Stomach (tissue), 9 donors: ENCODE results near the gene MREG. TPM values are rescaled to one million over a fixed set of nuclear protein-coding genes. Genes with fewer than 3 reads are reported as not detected.

Experiments used
- DNase-seq, 2 donors: peaks; one replicate each; pipeline versions ENCODE4 v3.0.0 to v3.0.0-alpha.2; 2013 to 2019
- H3K27ac ChIP-seq, 5 donors: fragments of 200-600 bp in 4 of 5; sonication (generic) in 4 of 5; one replicate each; pipeline ENCODE4 v1.5.1; 2013 to 2019; ENCODE audit warnings: mild to moderate bottlenecking in 1 of 5, moderate library complexity in 1 of 5
- H3K27me3 ChIP-seq, 3 donors: fragments of 200-600 bp; sonication (generic); one replicate each; pipeline ENCODE4 v1.5.1; 2017 to 2019; ENCODE audit warnings: mixed run types in 1 of 3
- H3K36me3 ChIP-seq, 4 donors: fragments of 200-600 bp; sonication (generic); 1 replicate in 3 of 4; 2 replicates in 1 of 4; pipeline ENCODE4 v1.5.1; 2016 to 2019
- H3K4me1 ChIP-seq, 4 donors: fragments of 200-600 bp; sonication (generic); one replicate each; pipeline ENCODE4 v1.5.1; 2016 to 2019
- H3K4me3 ChIP-seq, 4 donors: fragments of 200-600 bp; sonication (generic) in 3 of 4; one replicate each; pipeline ENCODE4 v1.5.1; 2016 to 2019; ENCODE audit warnings: mild to moderate bottlenecking in 1 of 4
- H3K9me3 ChIP-seq, 4 donors: fragments of 200-600 bp; sonication (generic); one replicate each; pipeline ENCODE4 v1.5.1; 2016 to 2019
- EP300 ChIP-seq: sonication (generic); formaldehyde crosslinking; IDR thresholded peaks from one replicate; pipeline ENCODE4 v1.6.1; 2017; ENCODE audit warnings: antibody characterized with exemption
- POLR2A ChIP-seq, 4 donors: fragments of 450-650 bp; IDR thresholded peaks; one replicate each; pipeline ENCODE4 v1.6.1; 2016; ENCODE audit warnings: antibody characterized with exemption in 4 of 4, control low read depth in 2 of 4, mild to moderate bottlenecking in 1 of 4, moderate library complexity in 1 of 4
- POLR2AphosphoS5 ChIP-seq, 3 donors: sonication (generic); formaldehyde crosslinking; IDR thresholded peaks; one replicate each; pipeline ENCODE4 v1.6.1; 2016; ENCODE audit warnings: antibody characterized with exemption in 3 of 3
- WGBS, 5 donors: extraction: QIAGEN DNeasy Blood & Tissue Kit in 3 of 5; methylation state at CpG; one replicate each; pipeline versions ENCODE4 v1.1.5 to v1.1.7; 2013 to 2018; 5-methylcytosine and 5-hydroxymethylcytosine counted together
- intact Hi-C: fragments of 100-400 bp; cut with DNase I; formaldehyde crosslinking; loops from one replicate; pipeline ENCODE4 v1.15.1; 2023; ENCODE audit warnings: low total_unique reads
- polyA plus RNA-seq, 3 donors: library from polyadenylated mRNA; stranded (reverse); fragments of 200-250 nt; gene quantifications; one replicate each; pipeline ENCODE4 v1.2.3, GENCODE V29; 2013
- total RNA-seq, 5 donors: library from RNA; depleted of rRNA; stranded (reverse); fragments of >200 nt; gene quantifications; one replicate each; pipeline versions ENCODE4 v1.1.0 to v1.2.3, GENCODE V29; 2014 to 2016
- TF ChIP-seq, protein P1 (sequence below), 7 experiments: fragments of 450-650 bp in 4 of 7; fragments of 200-600 bp in 3 of 7; sonication (generic) in 3 of 7; IDR thresholded peaks; one replicate each; pipeline ENCODE4 v1.5.1; 2016 to 2019; ENCODE audit warnings: antibody characterized with exemption in 7 of 7, control low read depth in 2 of 7, mild to moderate bottlenecking in 1 of 7
- donor health status: healthy with polysubstance abuse.
- donor health status: Bipolar disorder and iron deficiency.
- donor health status: healthy.

The MREG gene
- total and polyA plus RNA-seq, 8 donors: 2.2 to 21.7 (median 4.6) TPM

DNA sequence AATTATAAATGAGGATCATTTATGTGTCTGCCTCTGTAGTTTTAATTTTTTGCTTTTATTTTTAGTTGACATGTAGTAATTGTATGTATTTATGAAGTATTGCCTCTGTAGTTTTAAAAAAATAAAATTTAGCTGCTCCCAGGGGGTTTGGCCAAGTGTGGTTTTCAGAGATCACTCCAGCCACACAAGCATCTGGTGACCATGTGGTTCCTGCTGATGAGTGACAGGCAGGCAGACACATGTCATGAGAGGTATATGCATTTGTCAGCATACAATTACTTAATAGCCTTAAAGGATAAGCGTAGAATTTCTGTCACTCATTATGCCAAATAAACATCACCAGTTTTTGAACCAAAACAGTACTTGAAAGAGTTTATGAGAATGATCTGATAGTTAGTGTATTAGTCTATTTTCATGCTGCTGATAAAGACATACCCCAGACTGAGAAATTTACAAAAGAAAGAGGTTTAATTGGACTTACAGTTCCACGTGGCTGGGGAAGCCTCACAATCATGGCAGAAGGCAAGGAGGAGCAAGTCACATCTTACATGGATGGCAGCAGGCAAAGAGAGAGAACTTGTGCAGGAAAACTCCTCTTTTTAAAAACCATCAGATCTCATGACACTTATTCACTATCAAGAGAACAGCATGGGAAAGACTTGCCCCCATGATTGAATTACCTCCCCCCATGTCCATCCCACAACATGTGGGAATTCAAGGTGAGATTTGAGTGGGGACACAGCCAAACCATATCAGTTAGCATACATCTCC lies 29.6 kb downstream of the MREG start:
- no peak overlapping the region for H3K27ac ChIP-seq

DNA sequence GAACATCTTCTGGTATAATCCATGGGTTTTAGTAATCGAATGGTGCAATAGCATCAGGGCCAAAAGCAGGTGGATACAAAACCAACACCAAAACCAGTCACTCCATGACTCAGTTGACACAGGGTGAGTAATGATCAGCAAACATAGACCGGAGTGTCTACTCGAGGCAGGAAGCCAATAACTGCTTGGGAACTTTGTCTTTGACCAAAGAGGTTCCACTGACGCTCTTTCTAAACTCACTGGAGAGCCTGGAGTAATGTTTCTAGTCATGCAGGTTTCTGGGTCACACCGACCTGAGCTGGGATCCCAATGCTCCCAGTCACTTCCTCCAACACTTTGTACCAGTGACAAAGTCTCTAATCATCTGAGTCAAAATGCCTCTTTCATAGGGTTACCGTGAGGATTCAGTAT lies 30.9 kb downstream of the MREG start:
- peak; percentile 62 to 68 for DNase-seq
- Histone ChIP-seq H3K4me1 (peaks cover 0 to 8% (median 0%) of the 10 kb centered on the region in 4 donors), H3K27ac (peak overlapping the region in 3 of 5 donors; percentile 12 to 59 (median 39)), H3K27me3 (no peaks in the 10 kb centered on the region), H3K9me3 (no peaks in the 10 kb centered on the region), H3K4me3 (no peak overlapping the region), H3K36me3 (no peaks in the 10 kb centered on the region)
- TF ChIP-seq, protein P1, sequence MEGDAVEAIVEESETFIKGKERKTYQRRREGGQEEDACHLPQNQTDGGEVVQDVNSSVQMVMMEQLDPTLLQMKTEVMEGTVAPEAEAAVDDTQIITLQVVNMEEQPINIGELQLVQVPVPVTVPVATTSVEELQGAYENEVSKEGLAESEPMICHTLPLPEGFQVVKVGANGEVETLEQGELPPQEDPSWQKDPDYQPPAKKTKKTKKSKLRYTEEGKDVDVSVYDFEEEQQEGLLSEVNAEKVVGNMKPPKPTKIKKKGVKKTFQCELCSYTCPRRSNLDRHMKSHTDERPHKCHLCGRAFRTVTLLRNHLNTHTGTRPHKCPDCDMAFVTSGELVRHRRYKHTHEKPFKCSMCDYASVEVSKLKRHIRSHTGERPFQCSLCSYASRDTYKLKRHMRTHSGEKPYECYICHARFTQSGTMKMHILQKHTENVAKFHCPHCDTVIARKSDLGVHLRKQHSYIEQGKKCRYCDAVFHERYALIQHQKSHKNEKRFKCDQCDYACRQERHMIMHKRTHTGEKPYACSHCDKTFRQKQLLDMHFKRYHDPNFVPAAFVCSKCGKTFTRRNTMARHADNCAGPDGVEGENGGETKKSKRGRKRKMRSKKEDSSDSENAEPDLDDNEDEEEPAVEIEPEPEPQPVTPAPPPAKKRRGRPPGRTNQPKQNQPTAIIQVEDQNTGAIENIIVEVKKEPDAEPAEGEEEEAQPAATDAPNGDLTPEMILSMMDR (IDR thresholded peaks at IDR 0.05): no peak
- TF ChIP-seq POLR2AphosphoS5 (IDR thresholded peaks at IDR 0.05): peak in 2 of 3 donors; percentile 29 to 67
- 25 to 59% (median 42%) methylated on average over 6 of the region's 6 CpGs for WGBS, 5 donors
- intact Hi-C loops: no loop called here

More for the DNA sequence above, 29.6 kb downstream of the MREG start:
- Histone ChIP-seq H3K4me3 (no peak overlapping the region), H3K9me3 (peaks cover 0 to 1% (median 0%) of the 10 kb centered on the region in 4 donors), H3K27me3 (no peaks in the 10 kb centered on the region), H3K4me1 (peaks cover 0 to 8% (median 0%) of the 10 kb centered on the region in 4 donors), H3K36me3 (peaks cover 0 to 8% (median 0%) of the 10 kb centered on the region in 4 donors)
- 71 to 88% (median 82%) methylated on average over 2 of the region's 2 CpGs for WGBS, 5 donors
- intact Hi-C loops: no loop called here
- no peak for DNase-seq
- no peak for TF ChIP-seq POLR2A (IDR thresholded peaks at IDR 0.05)
- TF ChIP-seq POLR2AphosphoS5 (IDR thresholded peaks at IDR 0.05): no peak
- TF ChIP-seq, protein P1 (IDR thresholded peaks at IDR 0.05): no peak
- no peak for TF ChIP-seq EP300

DNA sequence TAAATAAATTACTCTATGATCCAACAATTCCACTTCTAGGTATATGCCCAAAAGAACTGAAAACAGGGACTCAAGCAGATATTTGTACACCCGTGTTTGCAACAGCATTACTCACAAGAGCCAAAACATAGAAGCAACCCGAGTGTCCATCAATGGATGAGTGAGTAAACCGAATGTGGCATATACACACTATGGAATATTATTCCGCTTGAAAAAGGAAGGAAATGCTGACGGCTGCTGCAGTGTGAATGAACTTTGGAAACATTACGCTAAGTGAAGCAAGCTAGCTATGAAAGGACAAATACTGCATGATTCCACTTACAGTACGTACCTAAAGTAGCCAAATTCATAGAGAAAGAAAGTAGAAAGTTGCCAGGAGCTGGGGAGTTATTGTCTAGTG lies 32.2 kb downstream of the MREG start:
- Histone ChIP-seq H3K27ac (no peak overlapping the region), H3K27me3 (no peaks in the 10 kb centered on the region), H3K36me3 (no peaks in the 10 kb centered on the region), H3K9me3 (no peaks in the 10 kb centered on the region), H3K4me1 (peaks cover 0 to 8% (median 0%) of the 10 kb centered on the region in 4 donors), H3K4me3 (no peak overlapping the region)
- 89 to 93% (median 92%) methylated on average over 7 of the region's 7 CpGs for WGBS, 5 donors
- intact Hi-C loops: no loop called here
- TF ChIP-seq, protein P1 (IDR thresholded peaks at IDR 0.05): no peak
- TF ChIP-seq EP300 (no peak), POLR2AphosphoS5 (IDR thresholded peaks at IDR 0.05) (no peak), POLR2A (IDR thresholded peaks at IDR 0.05) (no peak)
- no peak for DNase-seq

DNA sequence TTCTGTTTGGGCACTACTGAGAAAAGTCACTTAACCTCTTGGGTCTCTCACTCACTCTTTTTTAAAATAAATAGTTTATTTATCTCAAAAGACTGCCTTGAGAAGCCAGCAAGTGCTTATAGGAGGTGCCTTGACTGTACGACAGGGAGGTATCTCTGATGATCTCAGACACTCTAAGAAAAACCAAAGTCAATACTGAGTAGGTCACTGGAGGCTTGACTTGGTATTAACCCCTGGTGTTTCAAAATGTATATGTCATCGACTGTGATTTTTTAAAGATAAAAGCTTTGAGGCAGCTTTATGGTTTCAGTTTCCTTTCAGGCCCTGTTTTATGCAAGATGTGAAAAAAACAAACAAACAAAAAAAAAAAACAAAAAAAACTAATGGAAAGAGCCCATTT lies 33.7 kb downstream of the MREG start:
- no peak for DNase-seq
- Histone ChIP-seq H3K9me3 (no peaks in the 10 kb centered on the region), H3K4me3 (no peak overlapping the region), H3K27me3 (no peaks in the 10 kb centered on the region), H3K4me1 (peaks cover 0 to 10% (median 0%) of the 10 kb centered on the region in 4 donors), H3K36me3 (no peaks in the 10 kb centered on the region), H3K27ac (no peak overlapping the region)
- intact Hi-C loops: no loop called here
- 51 to 80% (median 59%) methylated on average over 2 of the region's 2 CpGs for WGBS, 5 donors
- no peak for TF ChIP-seq POLR2AphosphoS5 (IDR thresholded peaks at IDR 0.05)
- TF ChIP-seq POLR2A (IDR thresholded peaks at IDR 0.05): no peak
- no peak for TF ChIP-seq EP300
- TF ChIP-seq, protein P1 (IDR thresholded peaks at IDR 0.05): no peak
